HepG2 (cell line): ENCODE measurements around the gene C5orf47. TPM values are rescaled to one million over a fixed set of nuclear protein-coding genes. Genes with fewer than 3 reads are reported as not detected.

Experiments used
- E2F2 ChIP-seq: sonication (generic); formaldehyde crosslinking; IDR thresholded peaks from 2 replicates; pipeline ENCODE4 v1.4.0; 2020; ENCODE audit warnings: missing genetic modification reagents, borderline replicate concordance
- FOXJ3 ChIP-seq: sonication (generic); formaldehyde crosslinking; IDR thresholded peaks from 2 replicates; pipeline ENCODE4 v1.4.0; 2020; ENCODE audit warnings: missing genetic modification reagents, mild to moderate bottlenecking, borderline replicate concordance
- GATAD1 ChIP-seq: IDR thresholded peaks from 2 replicates; pipeline ENCODE4 v1.6.1; 2016; ENCODE audit warnings: missing genetic modification reagents, missing compliant biosample characterization
- KLF11 ChIP-seq: IDR thresholded peaks from 2 replicates; pipeline ENCODE4 v1.6.1; 2016; ENCODE audit warnings: missing compliant biosample characterization
- KMT2A ChIP-seq: sonication (generic); formaldehyde crosslinking; IDR thresholded peaks from 2 replicates; pipeline ENCODE4 v1.4.0; 2020; ENCODE audit warnings: missing genetic modification reagents
- MAX ChIP-seq: IDR thresholded peaks from 2 replicates; pipeline ENCODE4 v1.6.1; 2012; ENCODE audit warnings: inconsistent platforms
- MZF1 ChIP-seq: sonication (generic); formaldehyde crosslinking; IDR thresholded peaks from 2 replicates; pipeline ENCODE4 v1.8.1; 2023; ENCODE audit warnings: mild to moderate bottlenecking, missing genetic modification reagents, borderline replicate concordance
- NFKBIZ ChIP-seq: IDR thresholded peaks from 2 replicates; pipeline ENCODE4 v1.6.1; 2018; ENCODE audit warnings: missing genetic modification reagents, missing compliant biosample characterization
- NFRKB ChIP-seq: fragments of 450-650 bp; IDR thresholded peaks from 2 replicates; pipeline ENCODE4 v1.6.1; 2017
- POLR2G ChIP-seq: fragments of 200-400 bp; formaldehyde crosslinking; IDR thresholded peaks from 2 replicates; pipeline ENCODE4 v1.6.1; 2018; ENCODE audit warnings: mild to moderate bottlenecking, low read depth, low read length, moderate library complexity
- PRPF4 ChIP-seq: fragments of 200-400 bp; formaldehyde crosslinking; IDR thresholded peaks from 2 replicates; pipeline ENCODE4 v1.6.1; 2016; ENCODE audit warnings: low read length, low read depth; ENCODE audit not compliant: poor library complexity, severe bottlenecking
- SIN3B ChIP-seq: fragments of 150-350 bp; IDR thresholded peaks from 2 replicates; pipeline ENCODE4 v1.6.1; 2014; ENCODE audit warnings: low read length
- TBL1XR1 ChIP-seq: fragments of 150-350 bp; IDR thresholded peaks from 2 replicates; pipeline ENCODE4 v1.6.1; 2014; ENCODE audit warnings: borderline replicate concordance, low read length; ENCODE audit not compliant: partially characterized antibody
- TBX3 ChIP-seq: fragments of 450-650 bp; IDR thresholded peaks from 2 replicates; pipeline ENCODE4 v1.6.1; 2017; ENCODE audit warnings: antibody characterized with exemption, mild to moderate bottlenecking, inconsistent platforms, borderline replicate concordance
- ZBTB26 ChIP-seq: IDR thresholded peaks from 2 replicates; pipeline ENCODE4 v1.6.1; 2016; ENCODE audit warnings: missing compliant biosample characterization, missing genetic modification reagents, borderline replicate concordance
- ZKSCAN1 ChIP-seq: fragments of 150-350 bp; IDR thresholded peaks from 2 replicates; pipeline ENCODE4 v1.6.1; 2014; ENCODE audit warnings: low read length
- ZNF230 ChIP-seq: sonication (generic); formaldehyde crosslinking; IDR thresholded peaks from 2 replicates; pipeline ENCODE4 v1.4.0; 2020; ENCODE audit warnings: mild to moderate bottlenecking, missing genetic modification reagents
- ZNF234 ChIP-seq: sonication (generic); formaldehyde crosslinking; conservative IDR thresholded peaks from 2 replicates; pipeline ENCODE4 v1.5.1; 2020; ENCODE audit warnings: mild to moderate bottlenecking, missing genetic modification reagents
- ZNF24 ChIP-seq: fragments of 450-650 bp; IDR thresholded peaks from 2 replicates; pipeline ENCODE4 v1.6.1; 2017; ENCODE audit warnings: antibody characterized with exemption, mild to moderate bottlenecking
- ZNF263 ChIP-seq: sonication (generic); formaldehyde crosslinking; IDR thresholded peaks from 2 replicates; pipeline ENCODE4 v1.4.0; 2020; ENCODE audit warnings: missing genetic modification reagents
- ZNF331 ChIP-seq: sonication (generic); formaldehyde crosslinking; IDR thresholded peaks from 2 replicates; pipeline ENCODE4 v1.4.0; 2020; ENCODE audit warnings: missing genetic modification reagents
- ZNF343 ChIP-seq: sonication (generic); formaldehyde crosslinking; IDR thresholded peaks from 2 replicates; pipeline ENCODE4 v1.4.0; 2020; ENCODE audit warnings: mild to moderate bottlenecking, missing genetic modification reagents
- ZNF556 ChIP-seq: sonication (generic); formaldehyde crosslinking; IDR thresholded peaks from 2 replicates; pipeline ENCODE4 v1.4.0; 2020; ENCODE audit warnings: mild to moderate bottlenecking, missing genetic modification reagents, borderline replicate concordance
- ZNF607 ChIP-seq: sonication (generic); formaldehyde crosslinking; IDR thresholded peaks from 2 replicates; pipeline ENCODE4 v1.5.1; 2020; ENCODE audit warnings: missing genetic modification reagents, mild to moderate bottlenecking, borderline replicate concordance
- ZNF713 ChIP-seq: sonication (generic); formaldehyde crosslinking; IDR thresholded peaks from 2 replicates; pipeline ENCODE4 v1.4.0; 2020; ENCODE audit warnings: mild to moderate bottlenecking, missing genetic modification reagents
- ZNF841 ChIP-seq: sonication (generic); formaldehyde crosslinking; IDR thresholded peaks from 2 replicates; pipeline ENCODE4 v1.8.1; 2023; ENCODE audit warnings: missing genetic modification reagents, borderline replicate concordance
- polyA plus RNA-seq, 8 experiments: library from polyadenylated mRNA; depleted of rRNA in 3 of 8; stranded (reverse) in 7 of 8; unstranded in 1 of 8; fragments of >200 nt; fragmentation: Illumina TruSeq in 4 of 8; extraction: Trizol in 4 of 8; gene quantifications; 2 replicates each; pipeline versions ENCODE4 v1.2.1 to v1.2.3, GENCODE V29; 2011 to 2016; ENCODE audit warnings: low read depth in 4 of 8, missing spikeins in 1 of 8, mixed read lengths in 1 of 8; ENCODE audit not compliant: insufficient read depth in 1 of 8
- total RNA-seq, 5 experiments: library from RNA; depleted of rRNA; stranded (reverse); fragments of >200 nt; fragmentation: Illumina TruSeq; extraction: Trizol; gene quantifications; 2 replicates each; pipeline ENCODE4 v1.2.3, GENCODE V29; 2016; ENCODE audit warnings: low read depth in 1 of 5
- TF ChIP-seq, protein P1 (sequence below), 2 experiments: fragments of 450-650 bp in 1 of 2; sonication (generic) in 1 of 2; formaldehyde crosslinking; IDR thresholded peaks; 2 replicates each; pipeline versions ENCODE4 v1.5.0 to v1.8.0; 2020 to 2022; ENCODE audit warnings: mild to moderate bottlenecking in 1 of 2, missing genetic modification reagents in 1 of 2

C5orf47 gene
- total and polyA plus RNA-seq, 2 of the 13 experiments (the other 11 are each of a cell fraction or from before 2014, with no cell fraction given), result not detected

DNA sequence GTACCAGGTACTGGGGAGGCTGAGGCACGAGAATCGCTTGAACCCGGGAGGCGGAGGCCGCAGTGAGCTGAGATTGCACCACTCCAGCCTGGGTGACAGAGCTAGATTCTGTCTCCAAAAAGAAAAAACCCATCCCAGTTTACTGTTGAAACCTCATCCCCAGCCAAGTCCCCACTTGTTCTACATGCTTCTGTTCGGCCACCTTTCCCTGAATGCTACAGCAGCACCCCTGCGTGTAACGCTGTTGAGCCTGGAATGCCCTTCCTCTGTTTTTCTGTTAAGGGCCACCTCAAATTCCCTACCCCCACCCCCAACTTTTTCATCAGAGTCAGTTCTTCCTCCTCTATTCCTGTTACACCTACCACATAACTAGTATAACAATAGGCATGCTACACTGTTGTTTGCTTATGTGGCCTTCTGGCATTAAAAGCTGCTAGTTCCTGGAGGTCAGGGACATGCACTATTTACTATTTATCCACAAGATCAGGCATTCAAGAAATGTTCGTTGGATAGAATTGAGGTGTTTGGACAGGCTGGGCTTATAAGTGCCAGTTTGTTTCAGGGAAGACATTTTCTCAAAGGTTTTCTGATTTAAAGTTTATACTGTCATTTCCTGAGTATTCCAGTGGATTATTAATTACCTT is 47.1 kb upstream of the C5orf47 start (continued):
- TF ChIP-seq ZNF607 (CRISPR knock-in tag) (peak; percentile 63; the same call in 1 of the 2 replicates), ZNF343 (CRISPR knock-in tag) (no peak), ZNF841 (CRISPR knock-in tag) (no peak), ZNF24 (peak; percentile 70), ZNF331 (CRISPR knock-in tag) (peak; percentile 62; the same call in 1 of the 2 replicates), E2F2 (CRISPR knock-in tag) (no peak), TBL1XR1 (peak; percentile 78), ZNF263 (CRISPR knock-in tag) (no peak), NFRKB (no peak), KLF11 (CRISPR knock-in tag) (no peak), KMT2A (CRISPR knock-in tag) (no peak), FOXJ3 (CRISPR knock-in tag) (0 out of 2 replicates have a peak, but pooled peaks have one; percentile 73), PRPF4 (no peak), MAX (0 out of 2 replicates have a peak, but pooled peaks have one; percentile 31), MZF1 (CRISPR knock-in tag) (no peak), ZNF230 (CRISPR knock-in tag) (no peak), TBX3 (peak; percentile 67), ZBTB26 (no peak), ZNF556 (no peak; the same call in 1 of the 2 replicates), NFKBIZ (peak; percentile 52; the same call in 1 of the 2 replicates), SIN3B (no peak), ZNF713 (no peak), POLR2G (no peak), GATAD1 (CRISPR knock-in tag) (peak; percentile 57; the same call in 1 of the 2 replicates), ZNF234 (CRISPR knock-in tag) (0 out of 2 replicates have a peak, but pooled peaks have one; percentile 31), ZKSCAN1 (no peak)
- TF ChIP-seq, protein P1, sequence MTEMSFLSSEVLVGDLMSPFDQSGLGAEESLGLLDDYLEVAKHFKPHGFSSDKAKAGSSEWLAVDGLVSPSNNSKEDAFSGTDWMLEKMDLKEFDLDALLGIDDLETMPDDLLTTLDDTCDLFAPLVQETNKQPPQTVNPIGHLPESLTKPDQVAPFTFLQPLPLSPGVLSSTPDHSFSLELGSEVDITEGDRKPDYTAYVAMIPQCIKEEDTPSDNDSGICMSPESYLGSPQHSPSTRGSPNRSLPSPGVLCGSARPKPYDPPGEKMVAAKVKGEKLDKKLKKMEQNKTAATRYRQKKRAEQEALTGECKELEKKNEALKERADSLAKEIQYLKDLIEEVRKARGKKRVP (CRISPR knock-in tag; IDR thresholded peaks at IDR 0.05), result peak in 1 of 2 experiments; percentile 83; a peak in 2 of 4 replicates
